Measurements from ENCODE around the gene GGA1.
A peak's percentile ranks its signal among the peaks of the same experiment; 100 is the strongest.
"Not testable (repeated sequence)": the region's sequence is repeated elsewhere in the genome, so short reads cannot be mapped to it uniquely, and the experiment has no call there.

Gene GGA1

DNA sequence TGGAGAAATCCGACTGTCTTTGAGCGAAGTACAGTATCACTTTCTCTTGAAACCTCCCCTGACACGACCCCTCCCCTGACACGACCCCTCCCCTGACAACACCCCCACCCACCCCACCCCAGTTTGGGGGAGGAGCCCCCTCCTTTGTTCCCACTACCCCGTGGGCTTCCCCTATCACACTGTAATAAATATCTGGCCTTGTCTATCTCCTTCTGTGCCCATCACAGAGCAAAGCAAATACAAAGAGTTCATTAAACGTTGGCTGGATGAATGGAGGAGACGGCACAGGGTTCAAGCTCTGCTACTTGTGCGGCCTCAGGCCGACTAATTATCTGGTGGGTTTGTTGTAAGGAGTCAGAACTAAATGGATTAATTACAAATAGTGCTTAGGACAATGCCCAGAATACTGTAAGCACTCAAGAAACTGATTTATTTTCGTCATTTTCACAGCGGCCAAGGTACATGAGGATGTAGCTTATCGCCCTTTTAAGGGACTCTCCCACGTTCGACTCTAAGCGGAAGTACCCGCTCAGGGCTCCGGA, 628 bp upstream of the GGA1 start:
- H3K27me3 ChIP-seq (ENCODE audit: insufficient read depth, low read length), result peaks cover 3% of the 10 kb centered on the region
- peak overlapping the region; percentile 72 for H2AFZ ChIP-seq (ENCODE audit: low read depth, low read length)
- peaks cover 2% of the 10 kb centered on the region for H3K36me3 ChIP-seq (ENCODE audit: insufficient read depth, low read length)
- peaks cover 13% of the 10 kb centered on the region for H3K4me1 ChIP-seq (ENCODE audit: insufficient read depth, low read length)
- H3K9me3 ChIP-seq (ENCODE audit: low read length), result no peaks in the 10 kb centered on the region
- H3K4me3 ChIP-seq (ENCODE audit: low read length), result peak overlapping the region; percentile 71

DNA sequence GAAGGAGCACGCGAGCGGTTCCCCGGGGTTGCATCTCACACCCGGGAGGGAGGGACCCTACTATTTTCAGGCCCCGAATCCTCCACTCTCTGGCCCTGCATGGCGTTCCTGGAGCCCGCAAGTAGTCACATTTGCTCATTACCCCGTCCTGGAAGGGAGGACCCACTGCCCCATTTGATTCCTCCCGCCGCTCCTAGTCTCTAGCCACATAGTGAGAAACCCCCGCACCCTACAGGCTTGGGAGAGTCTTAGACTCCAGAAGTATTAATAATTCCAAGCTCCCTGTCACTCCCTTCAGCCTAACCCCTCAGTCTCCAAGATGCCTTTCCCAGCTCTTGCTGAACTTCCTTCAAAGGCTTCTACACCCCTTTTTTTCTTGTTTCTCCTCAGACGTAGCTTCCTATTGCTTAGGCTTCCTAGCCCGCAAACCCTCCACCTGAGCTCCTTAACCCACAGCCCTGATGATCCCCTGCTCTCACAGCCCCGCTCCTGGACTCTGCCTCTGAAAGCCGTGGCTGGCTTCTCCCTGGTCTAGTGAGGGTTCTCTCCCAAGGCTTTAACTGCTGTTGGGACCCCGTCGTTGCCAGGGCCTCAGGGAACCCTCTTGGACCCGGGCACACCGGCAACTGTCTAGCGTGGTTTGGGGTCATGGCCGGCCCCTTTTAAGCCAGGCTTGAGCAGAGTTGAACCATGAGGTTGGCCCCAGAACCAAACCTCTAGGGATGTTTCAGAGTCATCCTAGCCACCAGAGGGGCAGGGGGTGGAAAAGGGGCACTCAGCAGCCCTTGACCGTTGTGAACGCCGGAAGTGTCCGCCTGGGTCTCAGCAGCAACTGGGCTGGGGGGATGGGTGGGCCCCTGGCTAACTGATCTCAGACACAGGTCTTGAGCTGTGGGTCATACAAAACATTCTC, 862 bp downstream of the GGA1 start:
- peak overlapping the region; percentile 72 for H2AFZ ChIP-seq (ENCODE audit: low read depth, low read length)
- peaks cover 3% of the 10 kb centered on the region for H3K27me3 ChIP-seq (ENCODE audit: insufficient read depth, low read length)
- no peaks in the 10 kb centered on the region for H3K9me3 ChIP-seq (ENCODE audit: low read length)
- peak overlapping the region; percentile 71 for H3K4me3 ChIP-seq (ENCODE audit: low read length)
- peaks cover 13% of the 10 kb centered on the region for H3K4me1 ChIP-seq (ENCODE audit: insufficient read depth, low read length)
- peaks cover 10% of the 10 kb centered on the region for H3K36me3 ChIP-seq (ENCODE audit: insufficient read depth, low read length)

DNA sequence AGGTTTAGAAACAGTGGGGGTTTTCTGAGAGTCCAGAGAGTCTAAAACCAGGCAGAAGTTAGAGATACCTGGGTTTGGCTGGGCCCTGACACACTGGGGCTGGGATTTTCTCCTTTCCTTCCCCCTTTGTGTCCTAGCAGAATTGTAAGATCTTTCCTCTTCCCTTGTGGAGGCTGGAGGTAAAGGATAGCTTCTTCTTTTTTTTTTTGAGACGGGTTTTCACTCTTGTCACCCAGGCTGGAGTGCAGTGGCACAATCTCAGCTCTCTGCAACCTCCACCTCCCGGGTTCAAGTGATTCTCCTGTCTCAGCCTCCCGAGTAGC, 1.5 kb downstream of the GGA1 start:
- Histone ChIP-seq H3K4me3 (ENCODE audit: low read length) (peak overlapping the region; percentile 71), H3K36me3 (ENCODE audit: insufficient read depth, low read length) (peaks cover 10% of the 10 kb centered on the region), H3K4me1 (ENCODE audit: insufficient read depth, low read length) (peaks cover 13% of the 10 kb centered on the region)
- not testable (repeated sequence) for H3K9me3 ChIP-seq (ENCODE audit: low read length); H3K27me3 ChIP-seq (ENCODE audit: insufficient read depth, low read length); H2AFZ ChIP-seq (ENCODE audit: low read depth, low read length)

DNA sequence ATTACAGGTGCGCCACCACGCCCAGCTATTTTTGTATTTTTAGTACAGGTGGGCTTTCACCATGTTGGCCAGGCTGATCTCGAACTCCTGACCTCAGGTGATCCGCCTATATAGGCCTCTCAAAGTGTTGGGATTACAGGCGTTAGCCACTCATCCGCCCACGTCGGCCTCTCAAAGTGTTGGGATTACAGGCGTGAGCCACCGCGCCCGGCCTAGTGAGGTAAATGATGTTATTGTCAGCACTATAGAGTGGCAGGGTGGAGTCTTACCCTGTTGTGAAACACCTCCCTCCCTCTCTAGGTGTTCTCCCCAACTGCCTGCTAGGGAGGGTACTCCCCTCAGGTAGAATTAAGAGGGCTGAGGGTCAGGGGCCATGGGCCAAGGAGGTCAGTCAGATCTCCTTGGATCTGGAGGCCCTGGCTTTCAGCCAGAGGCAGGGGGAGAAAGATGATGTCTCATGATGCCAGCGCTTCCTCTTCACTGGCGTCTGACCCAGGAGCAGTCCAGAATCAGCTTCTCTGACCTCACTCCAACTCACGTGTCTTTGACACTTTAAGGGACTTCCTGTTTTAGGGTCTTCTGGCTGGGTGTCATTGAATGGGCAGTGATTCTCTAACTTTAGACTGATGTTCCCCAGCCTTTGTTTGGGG, 2.0 kb downstream of the GGA1 start:
- Histone ChIP-seq H2AFZ (ENCODE audit: low read depth, low read length) (no peak overlapping the region), H3K4me1 (ENCODE audit: insufficient read depth, low read length) (peaks cover 13% of the 10 kb centered on the region), H3K36me3 (ENCODE audit: insufficient read depth, low read length) (peaks cover 10% of the 10 kb centered on the region), H3K9me3 (ENCODE audit: low read length) (no peaks in the 10 kb centered on the region), H3K27me3 (ENCODE audit: insufficient read depth, low read length) (peaks cover under 1% of the 10 kb centered on the region), H3K4me3 (ENCODE audit: low read length) (no peak overlapping the region)

DNA sequence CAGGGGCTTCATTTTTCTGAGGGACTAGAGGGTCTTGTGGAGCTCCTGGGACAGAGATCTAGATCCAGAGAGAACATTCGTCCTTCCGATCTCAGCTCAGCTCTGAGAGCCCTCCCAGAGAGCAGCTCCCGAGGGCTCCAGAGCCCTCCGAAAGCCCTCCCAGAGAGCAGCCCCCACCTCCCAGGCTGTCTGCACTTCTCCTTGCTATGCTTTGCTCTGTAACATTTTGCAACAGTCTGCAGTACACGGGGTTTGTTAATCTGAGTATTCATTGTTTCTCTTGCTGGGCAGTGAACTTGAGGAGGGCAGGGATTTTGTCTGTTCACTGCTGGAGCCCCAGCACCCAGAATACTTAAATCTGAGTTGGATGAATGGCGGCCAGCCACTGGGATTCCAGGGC, 2.6 kb downstream of the GGA1 start:
- Histone ChIP-seq H3K4me1 (ENCODE audit: insufficient read depth, low read length) (peaks cover 13% of the 10 kb centered on the region), H3K27me3 (ENCODE audit: insufficient read depth, low read length) (no peaks in the 10 kb centered on the region), H3K4me3 (ENCODE audit: low read length) (no peak overlapping the region), H3K9me3 (ENCODE audit: low read length) (no peaks in the 10 kb centered on the region), H2AFZ (ENCODE audit: low read depth, low read length) (no peak overlapping the region), H3K36me3 (ENCODE audit: insufficient read depth, low read length) (peaks cover 13% of the 10 kb centered on the region)

DNA sequence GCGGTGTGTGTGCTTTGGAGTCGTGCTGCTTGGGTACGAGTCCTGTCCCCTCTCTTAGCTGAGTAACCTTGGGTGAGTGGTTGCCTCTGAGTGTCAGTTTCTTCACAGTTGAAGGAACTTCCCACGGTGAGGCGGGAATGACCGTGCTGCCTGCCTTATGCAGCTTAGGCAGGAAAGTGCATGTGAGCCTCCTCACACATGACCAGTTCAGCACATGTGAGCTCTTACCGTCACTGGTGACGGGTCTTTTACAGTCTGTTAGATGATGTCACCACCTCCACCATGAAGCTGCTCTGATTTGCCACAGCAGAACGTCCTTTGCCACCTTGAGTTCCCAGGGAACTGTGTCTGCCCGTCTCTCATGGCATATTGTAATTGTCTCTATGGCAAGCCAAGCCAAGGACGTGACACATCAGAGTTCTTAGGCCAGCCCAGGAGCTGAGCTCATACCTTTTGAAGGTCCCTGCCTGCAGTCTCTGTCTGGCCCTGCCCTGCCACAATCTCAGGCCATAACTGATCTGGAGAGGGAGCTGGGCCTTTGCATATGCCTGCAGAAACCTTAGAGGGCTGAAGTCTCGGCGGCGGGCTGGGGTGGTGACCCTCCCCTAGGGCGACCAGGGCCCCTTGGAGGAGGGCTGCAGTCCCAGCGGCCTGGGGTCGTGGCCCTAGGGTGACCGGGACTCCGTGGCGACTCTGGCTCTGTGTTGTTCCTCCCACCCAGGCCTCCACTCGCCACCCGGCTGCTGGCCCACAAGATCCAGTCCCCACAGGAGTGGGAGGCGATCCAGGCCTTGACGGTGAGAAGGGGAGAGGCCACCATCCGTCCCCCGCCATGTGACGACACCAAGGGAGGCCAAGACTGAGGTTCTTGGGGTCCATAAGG, 7.8 kb downstream of the GGA1 start:
- H3K4me3 ChIP-seq (ENCODE audit: low read length), result no peak overlapping the region

DNA sequence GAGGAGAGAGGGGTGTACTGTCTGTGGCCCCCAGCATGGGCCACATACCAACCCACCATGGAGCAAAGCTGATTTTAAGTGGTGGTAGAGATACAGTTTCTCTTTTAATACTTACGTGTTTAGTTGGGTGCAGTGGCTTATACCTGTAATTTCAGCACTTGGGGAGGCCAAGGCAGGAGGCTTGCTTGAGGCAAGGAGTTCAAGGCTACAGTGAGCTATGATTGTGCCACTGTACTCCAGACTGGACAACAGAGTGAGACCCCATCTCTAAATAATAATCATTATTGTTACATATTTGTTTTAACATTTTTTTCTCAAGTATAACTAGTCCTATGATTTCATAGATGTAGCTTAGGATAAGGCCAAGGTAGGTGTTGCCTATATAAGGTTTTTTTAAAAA, 8.8 kb downstream of the GGA1 start:
- peaks cover 61% of the 10 kb centered on the region for H3K36me3 ChIP-seq (ENCODE audit: insufficient read depth, low read length)
- no peaks in the 10 kb centered on the region for H3K9me3 ChIP-seq (ENCODE audit: low read length)

More for the DNA sequence above, 7.8 kb downstream of the GGA1 start:
- no peaks in the 10 kb centered on the region for H3K27me3 ChIP-seq (ENCODE audit: insufficient read depth, low read length)
- peaks cover 57% of the 10 kb centered on the region for H3K36me3 ChIP-seq (ENCODE audit: insufficient read depth, low read length)
- no peaks in the 10 kb centered on the region for H3K9me3 ChIP-seq (ENCODE audit: low read length)
- no peak overlapping the region for H2AFZ ChIP-seq (ENCODE audit: low read depth, low read length)
- no peaks in the 10 kb centered on the region for H3K4me1 ChIP-seq (ENCODE audit: insufficient read depth, low read length)

DNA sequence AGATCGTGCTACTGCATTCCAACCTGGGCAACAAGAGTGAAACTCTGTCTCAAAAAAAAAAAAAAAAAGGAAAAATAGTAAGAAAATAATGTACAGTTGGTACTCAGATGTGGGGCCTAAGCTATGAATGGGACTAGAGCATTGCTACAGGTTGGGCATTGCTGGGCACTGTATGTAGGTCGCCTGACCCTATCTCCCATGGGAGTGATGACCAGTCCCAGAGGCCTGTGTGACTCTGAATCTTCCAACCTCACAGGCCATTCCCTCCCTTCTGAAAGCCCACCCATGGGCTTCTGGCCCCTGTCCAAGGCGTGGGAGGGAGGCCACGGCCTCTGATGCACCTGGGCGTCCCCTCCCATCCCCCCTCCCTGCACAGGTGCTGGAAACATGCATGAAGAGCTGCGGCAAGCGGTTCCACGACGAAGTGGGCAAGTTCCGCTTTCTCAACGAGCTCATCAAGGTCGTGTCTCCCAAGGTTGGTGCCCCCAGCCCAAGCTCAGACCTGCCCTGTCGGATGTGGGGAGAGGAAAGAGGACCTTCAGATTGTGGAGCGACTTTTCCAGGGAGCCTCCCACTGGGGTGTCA, 9.5 kb downstream of the GGA1 start:
- H3K4me3 ChIP-seq (ENCODE audit: low read length), result no peak overlapping the region
- no peaks in the 10 kb centered on the region for H3K4me1 ChIP-seq (ENCODE audit: insufficient read depth, low read length)
- no peak overlapping the region for H2AFZ ChIP-seq (ENCODE audit: low read depth, low read length)
- H3K36me3 ChIP-seq (ENCODE audit: insufficient read depth, low read length), result peaks cover 57% of the 10 kb centered on the region
- H3K27me3 ChIP-seq (ENCODE audit: insufficient read depth, low read length), result no peaks in the 10 kb centered on the region
- H3K9me3 ChIP-seq (ENCODE audit: low read length), result no peaks in the 10 kb centered on the region

More for the DNA sequence above, 8.8 kb downstream of the GGA1 start:
- no peak overlapping the region for H3K4me3 ChIP-seq (ENCODE audit: low read length)
- H3K4me1 ChIP-seq (ENCODE audit: insufficient read depth, low read length), result no peaks in the 10 kb centered on the region
- no peaks in the 10 kb centered on the region for H3K27me3 ChIP-seq (ENCODE audit: insufficient read depth, low read length)
- no peak overlapping the region for H2AFZ ChIP-seq (ENCODE audit: low read depth, low read length)

DNA sequence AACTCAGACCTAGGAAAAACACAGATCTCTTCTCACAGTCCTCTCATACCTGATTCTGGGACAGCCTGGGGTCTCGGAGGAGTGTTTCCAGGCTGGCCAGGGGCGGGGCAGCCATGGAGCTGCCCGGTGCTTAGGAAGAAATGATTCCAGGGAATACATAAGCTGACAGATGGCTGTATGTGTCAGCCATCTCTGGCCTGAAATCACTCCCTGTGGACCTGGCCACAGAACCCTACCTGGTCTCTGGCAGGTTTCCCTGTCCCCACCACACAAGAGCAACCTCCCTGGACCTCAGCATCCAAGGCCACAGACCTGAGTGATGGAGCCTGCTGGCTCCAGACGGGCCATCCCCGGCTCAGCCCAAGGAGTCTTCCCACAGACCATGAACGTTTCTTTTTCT, 10.0 kb downstream of the GGA1 start:
- H3K4me3 ChIP-seq (ENCODE audit: low read length), result no peak overlapping the region
- H3K36me3 ChIP-seq (ENCODE audit: insufficient read depth, low read length), result peaks cover 57% of the 10 kb centered on the region

DNA sequence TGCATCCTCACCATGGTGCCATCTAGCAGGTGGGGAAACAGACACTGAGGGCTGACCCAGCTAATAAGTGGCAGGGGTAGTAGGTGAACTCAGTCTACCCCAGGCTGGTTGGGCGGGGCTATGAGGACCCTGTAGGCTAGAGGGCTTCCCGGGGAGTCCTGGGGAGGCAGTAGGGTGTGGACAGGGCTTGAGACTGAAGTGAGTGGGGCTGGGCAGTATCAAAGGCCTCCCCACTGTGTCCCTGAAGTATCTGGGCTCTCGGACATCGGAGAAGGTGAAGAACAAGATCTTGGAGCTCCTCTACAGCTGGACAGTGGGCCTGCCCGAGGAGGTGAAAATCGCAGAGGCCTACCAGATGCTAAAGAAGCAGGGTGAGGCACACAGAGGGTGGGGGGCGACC, 11.4 kb downstream of the GGA1 start:
- Histone ChIP-seq H3K4me1 (ENCODE audit: insufficient read depth, low read length) (peaks cover 5% of the 10 kb centered on the region), H3K9me3 (ENCODE audit: low read length) (no peaks in the 10 kb centered on the region), H3K36me3 (ENCODE audit: insufficient read depth, low read length) (peaks cover 58% of the 10 kb centered on the region), H3K27me3 (ENCODE audit: insufficient read depth, low read length) (no peaks in the 10 kb centered on the region), H2AFZ (ENCODE audit: low read depth, low read length) (no peak overlapping the region), H3K4me3 (ENCODE audit: low read length) (no peak overlapping the region)

More for the DNA sequence above, 10.0 kb downstream of the GGA1 start:
- Histone ChIP-seq H3K4me1 (ENCODE audit: insufficient read depth, low read length) (peaks cover under 1% of the 10 kb centered on the region), H3K27me3 (ENCODE audit: insufficient read depth, low read length) (no peaks in the 10 kb centered on the region), H3K9me3 (ENCODE audit: low read length) (no peaks in the 10 kb centered on the region), H2AFZ (ENCODE audit: low read depth, low read length) (no peak overlapping the region)

DNA sequence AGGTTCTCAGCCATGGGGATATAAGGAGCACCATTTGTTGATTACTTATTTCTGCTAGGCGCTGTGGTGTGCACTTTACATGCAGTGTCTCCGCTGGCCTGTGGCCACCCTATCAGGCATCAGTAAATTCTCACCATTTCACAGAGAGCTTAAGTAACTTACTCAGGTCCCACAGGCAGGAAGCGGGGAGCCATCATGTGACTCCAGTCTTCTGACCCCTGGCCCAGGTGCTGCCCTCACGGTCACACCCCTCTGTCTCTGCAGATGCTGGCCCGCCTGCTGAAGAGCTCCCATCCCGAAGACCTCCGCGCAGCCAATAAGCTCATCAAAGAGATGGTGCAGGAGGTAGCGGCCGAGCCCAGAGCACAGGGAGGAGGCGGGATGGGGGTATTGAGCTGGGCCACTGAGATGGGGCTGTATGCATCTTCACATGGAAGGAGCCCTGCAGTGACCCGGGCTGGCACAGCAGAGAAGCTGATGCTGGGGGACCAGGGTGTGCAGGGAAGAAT, 12.8 kb downstream of the GGA1 start:
- Histone ChIP-seq H2AFZ (ENCODE audit: low read depth, low read length) (no peak overlapping the region), H3K4me1 (ENCODE audit: insufficient read depth, low read length) (peaks cover 5% of the 10 kb centered on the region), H3K4me3 (ENCODE audit: low read length) (no peak overlapping the region), H3K27me3 (ENCODE audit: insufficient read depth, low read length) (no peaks in the 10 kb centered on the region), H3K9me3 (ENCODE audit: low read length) (no peaks in the 10 kb centered on the region), H3K36me3 (ENCODE audit: insufficient read depth, low read length) (peaks cover 60% of the 10 kb centered on the region)
